ENCODE measurements around the gene CER1.

CER1 gene

GRCh38 chr9:14748373-14748772 is 25.8 kb upstream of the CER1 start:
- Histone ChIP-seq H3K27ac (ENCODE audit: low read length) (no peak overlapping the region), H3K9ac (ENCODE audit: low read length) (no peak overlapping the region), H3K4me3 (ENCODE audit: low read length) (no peak overlapping the region), H3K4me1 (ENCODE audit: low read length) (peaks cover 29% of the 10 kb centered on the region), H4K20me1 (ENCODE audit: insufficient read depth, low read length) (no peaks in the 10 kb centered on the region), H3K27me3 (ENCODE audit: low read depth, low read length) (peaks cover 15% of the 10 kb centered on the region; the same call in 1 of the 2 replicates), H3K4me2 (ENCODE audit: low read length) (no peak overlapping the region), H2AFZ (ENCODE audit: low read depth, low read length) (no peak overlapping the region), H3K79me2 (ENCODE audit: low read length) (no peaks in the 10 kb centered on the region), H3K9me3 (ENCODE audit: insufficient read depth, low read length) (no peaks in the 10 kb centered on the region), H3K36me3 (replicated peaks; ENCODE audit: low read depth, low read length) (no peaks in the 10 kb centered on the region)
- TF ChIP-seq CTCF (IDR thresholded peaks at IDR 0.05; ENCODE audit: low read depth, low read length) (no peak), EZH2phosphoT487 (IDR thresholded peaks at IDR 0.05; ENCODE audit: low read depth) (no peak)

- Histone ChIP-seq H3K36me3 (replicated peaks; ENCODE audit: low read depth, low read length) (no peaks in the 10 kb centered on the region), H3K9ac (ENCODE audit: low read length) (no peak overlapping the region), H3K27ac (ENCODE audit: low read length) (no peak overlapping the region), H3K4me2 (ENCODE audit: low read length) (no peak overlapping the region), H3K4me1 (ENCODE audit: low read length) (peaks cover 23% of the 10 kb centered on the region), H4K20me1 (ENCODE audit: insufficient read depth, low read length) (no peaks in the 10 kb centered on the region), H2AFZ (ENCODE audit: low read depth, low read length) (no peak overlapping the region), H3K79me2 (ENCODE audit: low read length) (no peaks in the 10 kb centered on the region), H3K4me3 (ENCODE audit: low read length) (no peak overlapping the region), H3K27me3 (ENCODE audit: low read depth, low read length) (peaks cover 12% of the 10 kb centered on the region; the same call in 1 of the 2 replicates), H3K9me3 (ENCODE audit: insufficient read depth, low read length) (no peaks in the 10 kb centered on the region)
- TF ChIP-seq EZH2phosphoT487 (IDR thresholded peaks at IDR 0.05; ENCODE audit: low read depth): no peak
- no peak for TF ChIP-seq CTCF (IDR thresholded peaks at IDR 0.05; ENCODE audit: low read depth, low read length)
Observed at GRCh38 chr9:14747111-14747510, 24.6 kb upstream of the CER1 start.

DNA sequence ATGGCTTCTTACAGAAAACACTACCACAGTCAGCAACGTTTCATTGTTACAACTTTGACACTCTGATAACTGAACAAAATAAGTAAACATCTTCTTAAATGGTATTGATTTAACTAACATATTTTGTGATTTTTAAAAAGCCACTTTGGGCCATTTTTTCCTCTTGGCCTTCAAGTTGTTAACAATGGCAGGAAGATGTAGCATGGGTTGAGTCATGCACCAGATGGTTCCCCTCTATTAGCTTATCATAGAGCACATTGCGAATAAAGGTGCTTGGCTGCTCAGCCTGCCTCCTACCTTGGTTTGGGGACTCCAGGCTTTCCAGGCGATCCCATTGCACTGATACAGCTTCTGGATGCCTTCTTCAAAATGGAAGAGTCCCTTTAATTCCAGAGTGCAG is 24.1 kb upstream of the CER1 start:
- peaks cover 25% of the 10 kb centered on the region for H3K4me1 ChIP-seq (ENCODE audit: low read length)

GRCh38 chr9:14744768-14745167 is 22.2 kb upstream of the CER1 start:
- no peaks in the 10 kb centered on the region for H4K20me1 ChIP-seq (ENCODE audit: insufficient read depth, low read length)

More for the DNA sequence above, 24.1 kb upstream of the CER1 start:
- Histone ChIP-seq H3K4me2 (ENCODE audit: low read length) (no peak overlapping the region), H2AFZ (ENCODE audit: low read depth, low read length) (no peak overlapping the region), H4K20me1 (ENCODE audit: insufficient read depth, low read length) (no peaks in the 10 kb centered on the region), H3K27ac (ENCODE audit: low read length) (no peak overlapping the region), H3K9me3 (ENCODE audit: insufficient read depth, low read length) (no peaks in the 10 kb centered on the region), H3K79me2 (ENCODE audit: low read length) (no peaks in the 10 kb centered on the region), H3K9ac (ENCODE audit: low read length) (no peak overlapping the region), H3K27me3 (ENCODE audit: low read depth, low read length) (peaks cover 12% of the 10 kb centered on the region; the same call in 1 of the 2 replicates), H3K4me3 (ENCODE audit: low read length) (no peak overlapping the region), H3K36me3 (replicated peaks; ENCODE audit: low read depth, low read length) (no peaks in the 10 kb centered on the region)
- TF ChIP-seq CTCF (IDR thresholded peaks at IDR 0.05; ENCODE audit: low read depth, low read length) (no peak), EZH2phosphoT487 (IDR thresholded peaks at IDR 0.05; ENCODE audit: low read depth) (no peak)

More at GRCh38 chr9:14744768-14745167, 22.2 kb upstream of the CER1 start:
- Histone ChIP-seq H3K4me1 (ENCODE audit: low read length) (peaks cover 29% of the 10 kb centered on the region), H3K27ac (ENCODE audit: low read length) (no peak overlapping the region), H3K79me2 (ENCODE audit: low read length) (no peaks in the 10 kb centered on the region), H3K9ac (ENCODE audit: low read length) (no peak overlapping the region), H3K4me3 (ENCODE audit: low read length) (no peak overlapping the region), H3K4me2 (ENCODE audit: low read length) (no peak overlapping the region), H3K36me3 (replicated peaks; ENCODE audit: low read depth, low read length) (no peaks in the 10 kb centered on the region), H3K9me3 (ENCODE audit: insufficient read depth, low read length) (no peaks in the 10 kb centered on the region), H3K27me3 (ENCODE audit: low read depth, low read length) (peaks cover 6% of the 10 kb centered on the region; the same call in 1 of the 2 replicates), H2AFZ (ENCODE audit: low read depth, low read length) (no peak overlapping the region)
- no peak for TF ChIP-seq CTCF (IDR thresholded peaks at IDR 0.05; ENCODE audit: low read depth, low read length)
- no peak for TF ChIP-seq EZH2phosphoT487 (IDR thresholded peaks at IDR 0.05; ENCODE audit: low read depth)

Data from OCI-LY3 (cell line).